Panc1 (cell line): ENCODE results near the gene ASCC3.

Source experiments
- CTCF ChIP-seq: fragments of 450-650 bp; IDR thresholded peaks from 2 replicates; pipeline ENCODE4 v1.5.1; 2017; ENCODE audit warnings: mild to moderate bottlenecking
- POLR2AphosphoS5 ChIP-seq: IDR thresholded peaks from 2 replicates; pipeline ENCODE4 v1.6.1; 2012; ENCODE audit warnings: mild to moderate bottlenecking, low read depth, low read length, moderate library complexity
- SIN3A ChIP-seq: IDR thresholded peaks from 2 replicates; pipeline ENCODE4 v1.6.1; 2012; ENCODE audit warnings: low read depth, mild to moderate bottlenecking, low read length, moderate library complexity, borderline replicate concordance; ENCODE audit not compliant: insufficient read depth
- TCF7L2 ChIP-seq: IDR thresholded peaks from 2 replicates; pipeline ENCODE4 v1.6.1; 2011; ENCODE audit warnings: mild to moderate bottlenecking, low read depth, low read length, inconsistent platforms
- TF ChIP-seq, protein P1 (sequence below), 2 experiments: IDR thresholded peaks; 2 replicates each; pipeline ENCODE4 v1.6.1; 2011 to 2012; ENCODE audit warnings: low read depth in 2 of 2, control low read depth in 1 of 2, low read length in 1 of 2, mild to moderate bottlenecking in 1 of 2, moderate library complexity in 1 of 2; ENCODE audit not compliant: insufficient read depth in 1 of 2

DNA sequence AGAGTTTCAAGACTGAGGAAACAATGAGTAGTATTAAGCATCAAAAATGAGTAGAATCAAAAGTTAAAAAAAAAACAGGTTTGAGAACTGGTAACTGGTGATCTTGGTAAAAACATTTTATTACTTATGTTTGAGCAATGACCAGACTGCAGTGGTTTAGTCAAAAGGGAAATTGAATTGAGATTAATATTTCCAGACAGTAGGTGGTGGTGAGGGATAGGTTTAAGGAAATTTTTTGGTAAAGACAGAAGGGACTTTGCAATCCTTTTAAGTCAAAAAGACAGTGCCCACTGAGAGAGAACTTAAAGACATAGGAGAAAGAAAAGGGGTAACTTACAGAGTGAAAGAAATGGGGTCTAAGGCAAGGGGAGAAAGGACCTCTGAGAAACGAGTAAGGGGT is 156.9 kb downstream of the ASCC3 start:
- TF ChIP-seq CTCF (no peak), POLR2AphosphoS5 (no peak), SIN3A (no peak), TCF7L2 (no peak)
- TF ChIP-seq, protein P1, sequence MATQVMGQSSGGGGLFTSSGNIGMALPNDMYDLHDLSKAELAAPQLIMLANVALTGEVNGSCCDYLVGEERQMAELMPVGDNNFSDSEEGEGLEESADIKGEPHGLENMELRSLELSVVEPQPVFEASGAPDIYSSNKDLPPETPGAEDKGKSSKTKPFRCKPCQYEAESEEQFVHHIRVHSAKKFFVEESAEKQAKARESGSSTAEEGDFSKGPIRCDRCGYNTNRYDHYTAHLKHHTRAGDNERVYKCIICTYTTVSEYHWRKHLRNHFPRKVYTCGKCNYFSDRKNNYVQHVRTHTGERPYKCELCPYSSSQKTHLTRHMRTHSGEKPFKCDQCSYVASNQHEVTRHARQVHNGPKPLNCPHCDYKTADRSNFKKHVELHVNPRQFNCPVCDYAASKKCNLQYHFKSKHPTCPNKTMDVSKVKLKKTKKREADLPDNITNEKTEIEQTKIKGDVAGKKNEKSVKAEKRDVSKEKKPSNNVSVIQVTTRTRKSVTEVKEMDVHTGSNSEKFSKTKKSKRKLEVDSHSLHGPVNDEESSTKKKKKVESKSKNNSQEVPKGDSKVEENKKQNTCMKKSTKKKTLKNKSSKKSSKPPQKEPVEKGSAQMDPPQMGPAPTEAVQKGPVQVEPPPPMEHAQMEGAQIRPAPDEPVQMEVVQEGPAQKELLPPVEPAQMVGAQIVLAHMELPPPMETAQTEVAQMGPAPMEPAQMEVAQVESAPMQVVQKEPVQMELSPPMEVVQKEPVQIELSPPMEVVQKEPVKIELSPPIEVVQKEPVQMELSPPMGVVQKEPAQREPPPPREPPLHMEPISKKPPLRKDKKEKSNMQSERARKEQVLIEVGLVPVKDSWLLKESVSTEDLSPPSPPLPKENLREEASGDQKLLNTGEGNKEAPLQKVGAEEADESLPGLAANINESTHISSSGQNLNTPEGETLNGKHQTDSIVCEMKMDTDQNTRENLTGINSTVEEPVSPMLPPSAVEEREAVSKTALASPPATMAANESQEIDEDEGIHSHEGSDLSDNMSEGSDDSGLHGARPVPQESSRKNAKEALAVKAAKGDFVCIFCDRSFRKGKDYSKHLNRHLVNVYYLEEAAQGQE (IDR thresholded peaks at IDR 0.05; ENCODE audit: insufficient read depth in 1 of 2, low read depth in 2 of 2, low read length in 1 of 2), result no peak
